Mesothelial cell of epicardium (in vitro differentiated cells): ENCODE data around the gene SSH2. TPM values are rescaled to one million over a fixed set of nuclear protein-coding genes. Genes with fewer than 3 reads are reported as not detected.
A peak's percentile ranks its signal among the peaks of the same experiment; 100 is the strongest.

Experiments
- DNase-seq, 2 experiments: peaks; one replicate each; pipeline ENCODE4 v3.0.0; 2021; ENCODE audit warnings: low spot score in 2 of 2; ENCODE audit not compliant: unreplicated experiment in 2 of 2
- H3K27ac Mint-ChIP-seq: 2 replicates; pipeline ENCODE4 v1.8.0; 2021; ENCODE audit warnings: mixed read lengths
- H3K27me3 Mint-ChIP-seq: 2 replicates; pipeline ENCODE4 v1.8.0; 2021; ENCODE audit warnings: low read depth, mixed read lengths
- H3K36me3 Mint-ChIP-seq: 2 replicates; pipeline ENCODE4 v1.8.0; 2021; ENCODE audit warnings: mixed read lengths
- H3K4me1 Mint-ChIP-seq: 2 replicates; pipeline ENCODE4 v1.8.0; 2021; ENCODE audit warnings: mixed read lengths
- H3K4me3 Mint-ChIP-seq: 2 replicates; pipeline ENCODE4 v1.8.0; 2021; ENCODE audit warnings: mild to moderate bottlenecking, moderate library complexity, mixed read lengths
- H3K9me3 Mint-ChIP-seq: 2 replicates; pipeline ENCODE4 v1.8.0; 2021; ENCODE audit warnings: mixed read lengths
- CTCF ChIP-seq: fragments of 200-600 bp; sonication (generic); IDR thresholded peaks from one replicate; pipeline ENCODE4 v1.5.0; 2021; ENCODE audit warnings: antibody characterized with exemption; ENCODE audit not compliant: unreplicated experiment
- total RNA-seq: library from RNA; stranded (reverse); gene quantifications from 3 replicates; pipeline ENCODE4 v1.2.1, GENCODE V29; 2021

Gene SSH2
- total RNA-seq, 1 donor from 2014 or later, result 23.7 TPM

- no peak overlapping the region for H3K4me3 Mint-ChIP-seq
- TF ChIP-seq CTCF, result no peak
- H3K4me1 Mint-ChIP-seq, result peaks cover 22% of the 10 kb centered on the region
- H3K9me3 Mint-ChIP-seq, result peaks cover 8% of the 10 kb centered on the region
- H3K36me3 Mint-ChIP-seq, result peaks cover 2% of the 10 kb centered on the region
- H3K27me3 Mint-ChIP-seq, result no peaks in the 10 kb centered on the region
- no peak overlapping the region for H3K27ac Mint-ChIP-seq
- DNase-seq, result no peak
Observed at GRCh38 chr17:29836643-29837042, 93.4 kb downstream of the SSH2 start.

DNA sequence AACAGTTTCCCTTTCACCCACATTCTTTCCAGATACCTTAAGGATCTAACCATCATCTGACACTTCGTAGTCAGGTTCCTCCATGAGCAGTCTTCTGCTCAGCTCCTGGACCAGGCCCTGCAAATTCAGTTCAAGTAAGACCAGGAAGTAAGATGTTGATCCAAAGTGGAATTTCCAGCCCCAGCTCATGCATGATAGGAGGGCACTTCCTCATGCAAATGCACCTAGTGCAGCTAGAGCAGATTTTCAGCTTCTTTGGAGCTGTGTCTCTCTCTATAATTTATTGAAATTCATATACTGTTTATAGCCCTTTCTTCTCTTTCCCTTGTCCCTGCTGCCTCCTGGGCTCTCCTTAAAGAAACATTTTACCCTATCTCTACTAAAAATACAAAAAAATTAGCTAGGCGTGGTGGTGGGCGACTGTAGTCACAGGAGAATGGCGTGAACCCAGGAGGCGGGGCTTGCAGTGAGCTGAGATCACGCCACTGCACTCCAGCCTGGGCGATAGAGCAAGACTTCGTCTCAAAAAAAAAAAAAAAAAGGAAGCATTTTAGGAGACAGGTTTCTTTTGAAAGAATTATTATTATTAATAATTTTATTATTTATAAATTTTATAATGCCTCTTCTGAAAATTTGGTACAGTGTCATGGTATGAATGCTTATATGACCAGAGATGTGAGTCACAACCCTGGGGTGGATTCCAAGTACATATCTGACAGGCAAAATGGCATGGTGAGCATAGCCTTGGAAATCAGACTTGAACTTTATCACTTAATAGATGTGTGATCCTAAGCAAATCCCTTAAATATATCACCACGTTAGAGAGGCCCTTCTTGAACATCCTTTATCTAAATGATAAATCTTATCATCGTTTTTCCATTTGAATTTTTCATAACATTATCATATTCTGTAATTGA, 94.3 kb downstream of the SSH2 start:
- Mint-ChIP-seq H3K9me3 (peaks cover 8% of the 10 kb centered on the region), H3K27ac (peak overlapping the region; percentile 21), H3K27me3 (no peaks in the 10 kb centered on the region), H3K36me3 (peaks cover 2% of the 10 kb centered on the region), H3K4me3 (no peak overlapping the region), H3K4me1 (peaks cover 15% of the 10 kb centered on the region)
- DNase-seq, result no peak
- TF ChIP-seq CTCF, result no peak

DNA sequence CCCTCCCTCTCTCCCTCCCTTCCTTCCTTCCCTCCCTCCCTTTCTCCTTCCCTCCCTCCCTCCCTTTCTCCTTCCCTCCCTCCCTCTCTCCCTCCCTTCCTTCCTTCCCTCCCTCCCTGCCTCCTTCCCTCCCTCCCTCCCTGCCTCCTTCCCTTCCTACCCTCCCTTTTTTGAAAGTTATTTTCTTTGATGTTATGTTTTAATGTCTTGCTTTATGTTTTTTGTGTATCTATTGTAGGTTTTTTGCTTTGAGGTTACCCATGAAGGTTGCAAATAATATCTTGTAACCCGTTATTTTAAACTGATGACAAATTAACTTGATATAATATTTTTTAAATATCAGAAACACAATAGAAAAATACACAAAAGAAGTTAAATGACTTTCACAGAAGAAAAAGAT, 96.2 kb downstream of the SSH2 start:
- Mint-ChIP-seq H3K36me3 (peaks cover 2% of the 10 kb centered on the region), H3K4me3 (no peak overlapping the region), H3K27ac (no peak overlapping the region), H3K4me1 (peaks cover 15% of the 10 kb centered on the region), H3K9me3 (peaks cover 8% of the 10 kb centered on the region), H3K27me3 (no peaks in the 10 kb centered on the region)
- DNase-seq, result no peak
- TF ChIP-seq CTCF, result no peak

DNA sequence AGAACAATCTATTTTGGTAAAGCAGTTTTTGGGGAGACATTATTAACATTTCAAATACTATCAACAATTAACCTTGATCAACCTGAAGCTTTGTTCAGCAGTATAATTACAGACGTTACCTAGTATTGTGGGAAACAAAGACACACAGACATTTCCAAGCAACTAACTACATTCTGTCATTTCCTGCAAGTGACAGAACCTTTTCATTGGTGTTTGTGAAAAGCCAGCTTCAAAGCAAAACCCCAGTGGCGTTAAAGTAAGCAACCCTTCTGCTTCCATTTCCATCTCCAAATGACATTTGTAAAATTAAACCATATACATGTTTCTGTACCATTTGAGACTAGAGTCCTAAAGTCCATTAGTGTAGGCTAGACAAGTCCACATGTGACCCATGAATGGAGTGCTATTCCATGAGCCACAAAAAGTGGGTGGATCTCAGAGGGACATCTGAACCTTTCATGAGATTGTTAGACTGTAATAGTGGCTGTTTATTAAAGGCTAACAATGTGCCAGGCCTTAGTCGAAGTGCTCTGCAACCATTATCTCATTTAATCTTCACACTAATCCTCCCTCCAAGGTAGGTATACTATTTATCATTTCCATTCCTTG, 101.2 kb downstream of the SSH2 start:
- H3K36me3 Mint-ChIP-seq, result peaks cover 2% of the 10 kb centered on the region
- no peak for TF ChIP-seq CTCF
- no peak for DNase-seq
- no peak overlapping the region for H3K4me3 Mint-ChIP-seq
- no peaks in the 10 kb centered on the region for H3K27me3 Mint-ChIP-seq
- H3K9me3 Mint-ChIP-seq, result peaks cover 6% of the 10 kb centered on the region
- H3K27ac Mint-ChIP-seq, result no peak overlapping the region
- peaks cover 8% of the 10 kb centered on the region for H3K4me1 Mint-ChIP-seq

DNA sequence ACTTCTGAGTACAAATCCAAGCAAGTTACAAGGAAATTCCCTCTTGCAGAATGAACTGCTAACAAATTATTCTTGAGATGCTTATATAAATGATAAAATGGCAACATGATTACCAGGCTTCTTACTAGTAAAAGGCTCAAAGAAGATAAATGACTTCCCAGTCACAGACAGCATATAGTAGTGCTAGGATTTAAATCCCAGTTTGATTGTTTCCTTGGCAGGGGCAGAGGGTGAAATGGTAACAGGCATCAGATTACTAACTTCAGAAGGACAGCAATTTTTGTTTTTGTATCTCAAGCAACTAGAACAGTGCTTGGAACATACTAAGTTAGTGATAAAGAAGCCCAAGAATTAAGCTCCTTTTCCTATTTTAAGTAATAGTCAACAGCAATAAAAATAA, 102.8 kb downstream of the SSH2 start:
- H3K36me3 Mint-ChIP-seq, result no peaks in the 10 kb centered on the region
- no peaks in the 10 kb centered on the region for H3K9me3 Mint-ChIP-seq
- peaks cover 8% of the 10 kb centered on the region for H3K4me1 Mint-ChIP-seq
- H3K27me3 Mint-ChIP-seq, result no peaks in the 10 kb centered on the region
- no peak for DNase-seq
- TF ChIP-seq CTCF, result no peak
- no peak overlapping the region for H3K27ac Mint-ChIP-seq
- H3K4me3 Mint-ChIP-seq, result no peak overlapping the region
